ENCODE measurements around the gene IFNGR2. TPM values are rescaled to one million over a fixed set of nuclear protein-coding genes. Genes with fewer than 3 reads are reported as not detected.

The IFNGR2 gene
- total and polyA plus RNA-seq, 2 of the 4 experiments (the other 2 are of a cell fraction): 66.0 to 73.8 TPM

- TF ChIP-seq USF2 (IDR thresholded peaks at IDR 0.05; ENCODE audit: low read depth, low read length) (no peak), POLR2A (IDR thresholded peaks at IDR 0.05; ENCODE audit: low read depth, low read length) (no peak), NFE2L2 (IDR thresholded peaks at IDR 0.05; ENCODE audit: low read depth, low read length) (no peak), FOS (IDR thresholded peaks at IDR 0.05; ENCODE audit: low read depth, low read length) (no peak), RAD21 (IDR thresholded peaks at IDR 0.05; ENCODE audit: low read length) (no peak), SMC3 (IDR thresholded peaks at IDR 0.05; ENCODE audit: low read depth, low read length) (no peak), MAFK (IDR thresholded peaks at IDR 0.05; ENCODE audit: low read depth, low read length) (no peak)
Measured at GRCh38 chr21:33480481-33481103, 77.4 kb downstream of the IFNGR2 start (continued).
